GM19238 (cell line): Measurements from ENCODE around the gene FAM72A.
"Not testable (repeated sequence)": the region's sequence is repeated elsewhere in the genome, so short reads cannot be mapped to it uniquely, and the experiment has no call there.

Experiments used
- DNase-seq: peaks from one replicate; pipeline ENCODE4 v3.0.0; 2011; ENCODE audit warnings: low spot score; ENCODE audit not compliant: insufficient read length

FAM72A gene

GRCh38 chr1:206202789-206203363 lies at the start of gene FAM72A:
TSS of gene FAM72A (minus strand) at chr1:206202839. CDS start at chr1:206202025, 814 bp downstream.
- not testable (repeated sequence) for DNase-seq

GRCh38 chr1:206250953-206251681 lies 48.5 kb upstream of the FAM72A start:
- DNase-seq = not testable (repeated sequence)

- not testable (repeated sequence) for DNase-seq
Measured at GRCh38 chr1:206246129-206246886, 43.7 kb upstream of the FAM72A start.

GRCh38 chr1:206245479-206245878 lies 42.8 kb upstream of the FAM72A start:
- DNase-seq = not testable (repeated sequence)

GRCh38 chr1:206243335-206243734 lies 40.7 kb upstream of the FAM72A start:
- DNase-seq = not testable (repeated sequence)

GRCh38 chr1:206240288-206240687 lies 37.6 kb upstream of the FAM72A start:
- not testable (repeated sequence) for DNase-seq

GRCh38 chr1:206235190-206235589 lies 32.6 kb upstream of the FAM72A start:
- not testable (repeated sequence) for DNase-seq

GRCh38 chr1:206234189-206234916 lies 31.7 kb upstream of the FAM72A start:
- not testable (repeated sequence) for DNase-seq

- not testable (repeated sequence) for DNase-seq
Measured at GRCh38 chr1:206232970-206233645, 30.5 kb upstream of the FAM72A start.

- DNase-seq = not testable (repeated sequence)
Measured at GRCh38 chr1:206231989-206232388, 29.4 kb upstream of the FAM72A start.

GRCh38 chr1:206229286-206229685 lies 26.6 kb upstream of the FAM72A start:
- not testable (repeated sequence) for DNase-seq

GRCh38 chr1:206226886-206227285 lies 24.2 kb upstream of the FAM72A start:
- not testable (repeated sequence) for DNase-seq

- not testable (repeated sequence) for DNase-seq
Measured at GRCh38 chr1:206225386-206225785, 22.7 kb upstream of the FAM72A start.

- DNase-seq = not testable (repeated sequence)
Measured at GRCh38 chr1:206224190-206224776, 21.6 kb upstream of the FAM72A start.

- DNase-seq = not testable (repeated sequence)
Measured at GRCh38 chr1:206221585-206221984, 18.9 kb upstream of the FAM72A start.

GRCh38 chr1:206220332-206221000 lies 17.8 kb upstream of the FAM72A start:
- DNase-seq = not testable (repeated sequence)

GRCh38 chr1:206219514-206220331 lies 17.1 kb upstream of the FAM72A start:
- not testable (repeated sequence) for DNase-seq

GRCh38 chr1:206218765-206219164 lies 16.1 kb upstream of the FAM72A start:
- DNase-seq = not testable (repeated sequence)

- DNase-seq = not testable (repeated sequence)
Measured at GRCh38 chr1:206218285-206218684, 15.6 kb upstream of the FAM72A start.
